K562 (cell line): ENCODE data around the gene SORCS2. TPM values are rescaled to one million over a fixed set of nuclear protein-coding genes. Genes with fewer than 3 reads are reported as not detected.

Source experiments
- ATAC-seq: fragments of 200-7000 bp; cut with Tn5 transposase; 3 replicates; pipeline ENCODE4 v1.9.1; 2020; ENCODE audit warnings: moderate library complexity
- BruUV-seq: library from RNA; stranded (reverse); fragments of 400-500 nt; replicated peaks from 2 replicates; lab custom pipeline; 2021; lab: Mats Ljungman, UMichigan
- CTCF ChIA-PET: fragments of 300-600 bp; formaldehyde crosslinking; extraction: SDS; loops from one replicate; lab custom pipeline; 2021; ENCODE audit warnings: low intra/inter-chr PET ratio; lab: Yijun Ruan, JAX
- POLR2A ChIA-PET: fragments of 300-600, 350-650 bp; sonication (Branson Sonifier 250); formaldehyde crosslinking; extraction: SDS; loops from one replicate; lab custom pipeline; 2021; ENCODE audit warnings: antibody characterized with exemption, inconsistent platforms; lab: Yijun Ruan, JAX
- DNase-seq, 4 experiments: peaks; one replicate each; pipeline versions ENCODE4 v3.0.0 to v3.0.0-alpha.2; 2011 to 2018; ENCODE audit warnings: low spot score in 3 of 4, mixed read lengths in 3 of 4; ENCODE audit errors: extremely low read depth in 1 of 4
- FAIRE-seq: peaks from 2 replicates; lab custom pipeline; 2011; peaks lifted over from hg19 to GRCh38; lab: Jason Lieb, UNC
- H2AFZ ChIP-seq: 2 replicates; pipeline ENCODE4 v1.6.0; 2011; ENCODE audit warnings: low read depth, low read length, control low read depth, inconsistent platforms
- H3K27ac ChIP-seq: fragments of 200-600 bp; 3 replicates; pipeline ENCODE4 v1.8.0; 2011; ENCODE audit warnings: low read depth, mild to moderate bottlenecking, control low read depth, inconsistent platforms, low read length, moderate library complexity, mixed read lengths; ENCODE audit errors: extremely low read depth
- H3K27me3 ChIP-seq, 2 experiments: fragments of 300-600 bp in 1 of 2; 2 replicates in 1 of 2; 3 replicates in 1 of 2; pipeline versions ENCODE4 v1.6.0 to v1.8.0; 2011; ENCODE audit warnings: inconsistent platforms in 2 of 2, low read length in 2 of 2, mild to moderate bottlenecking in 1 of 2, mixed read lengths in 1 of 2, moderate library complexity in 1 of 2; ENCODE audit not compliant: control insufficient read depth in 2 of 2, insufficient read depth in 2 of 2
- H3K36me3 ChIP-seq: fragments of 300-600 bp; 3 replicates; pipeline ENCODE4 v1.8.0; 2011; ENCODE audit warnings: mild to moderate bottlenecking, low read length, inconsistent platforms; ENCODE audit not compliant: control insufficient read depth, insufficient read depth
- H3K4me1 ChIP-seq, 2 experiments: fragments of 200-600 bp in 1 of 2; replicated peaks in 1 of 2; 2 replicates in 1 of 2; 3 replicates in 1 of 2; pipeline versions ENCODE4 v1.5.1 to v1.8.0; 2011; ENCODE audit warnings: inconsistent platforms in 2 of 2, low read length in 2 of 2, mild to moderate bottlenecking in 1 of 2, mixed read lengths in 1 of 2, moderate library complexity in 1 of 2; ENCODE audit not compliant: control insufficient read depth in 2 of 2, insufficient read depth in 2 of 2
- H3K4me2 ChIP-seq: 2 replicates; pipeline ENCODE4 v1.6.1; 2011; ENCODE audit warnings: low read length, control low read depth, inconsistent platforms, mixed read lengths; ENCODE audit not compliant: insufficient read depth
- H3K4me3 ChIP-seq: fragments of 200-600 bp; sonication (generic), shearing (Covaris generic); 2 replicates; pipeline ENCODE4 v1.5.1; 2016; ENCODE audit warnings: control low read depth, inconsistent platforms
- H3K79me2 ChIP-seq: fragments of 200-600 bp; 3 replicates; pipeline ENCODE4 v1.8.0; 2011; ENCODE audit warnings: low read length, inconsistent platforms; ENCODE audit not compliant: control insufficient read depth, insufficient read depth
- H3K9ac ChIP-seq, 2 experiments: 2 replicates each; pipeline versions ENCODE4 v1.6.0 to v1.6.1; 2011; ENCODE audit warnings: low read depth in 2 of 2, low read length in 2 of 2, control low read depth in 1 of 2, inconsistent platforms in 1 of 2, mild to moderate bottlenecking in 1 of 2, mixed read lengths in 1 of 2; ENCODE audit not compliant: insufficient read depth in 1 of 2
- H3K9me1 ChIP-seq: one replicate; pipeline ENCODE4 v1.6.0; 2011; ENCODE audit warnings: inconsistent platforms, mild to moderate bottlenecking, low read length, moderate library complexity; ENCODE audit not compliant: control insufficient read depth, insufficient read depth
- H3K9me3 ChIP-seq: replicated peaks from 2 replicates; pipeline ENCODE4 v1.5.1; 2011; ENCODE audit warnings: low read depth, low read length, inconsistent platforms; ENCODE audit not compliant: control insufficient read depth, insufficient read depth
- H4K20me1 ChIP-seq: replicated peaks from 2 replicates; pipeline ENCODE4 v1.6.1; 2011; ENCODE audit warnings: low read length, inconsistent platforms, mixed read lengths; ENCODE audit not compliant: control insufficient read depth, insufficient read depth
- C11orf30 ChIP-seq: fragments of 450-650 bp; IDR thresholded peaks from 2 replicates; pipeline ENCODE4 v1.6.1; 2016; ENCODE audit warnings: low read depth, mild to moderate bottlenecking
- CEBPG ChIP-seq, 3 experiments: fragments of 200-800 bp in 1 of 3; sonication (Bioruptor generic) in 1 of 3; sonication (generic) in 1 of 3; formaldehyde crosslinking in 1 of 3; IDR thresholded peaks in 2 of 3; conservative IDR thresholded peaks in 1 of 3; 2 replicates each; pipeline versions ENCODE4 v1.6.1 to v1.8.0; 2016 to 2022; ENCODE audit warnings: missing compliant biosample characterization in 2 of 3, missing genetic modification characterization in 2 of 3, mild to moderate bottlenecking in 1 of 3, missing genetic modification reagents in 1 of 3
- IFI16 ChIP-seq: fragments of 250-450 bp; sonication (Bioruptor Pico); IDR thresholded peaks from 2 replicates; pipeline ENCODE4 v2.1.2; 2022; ENCODE audit warnings: mild to moderate bottlenecking, inconsistent platforms
- MYBL2 ChIP-seq, 2 experiments: fragments of 450-650 bp in 1 of 2; sonication (generic) in 1 of 2; formaldehyde crosslinking in 1 of 2; IDR thresholded peaks; 2 replicates each; pipeline versions ENCODE4 v1.6.1 to v1.8.1; 2017 to 2022; ENCODE audit warnings: borderline replicate concordance in 1 of 2, inconsistent platforms in 1 of 2, low read depth in 1 of 2, mild to moderate bottlenecking in 1 of 2, missing genetic modification reagents in 1 of 2, moderate library complexity in 1 of 2
- SMAD3 ChIP-seq: fragments of 450-650 bp; formaldehyde crosslinking; conservative IDR thresholded peaks from 2 replicates; pipeline ENCODE4 v1.4.0; 2020; ENCODE audit warnings: mild to moderate bottlenecking
- ZKSCAN1 ChIP-seq: fragments of 150-350 bp; IDR thresholded peaks from 2 replicates; pipeline ENCODE4 v1.6.1; 2016; ENCODE audit warnings: low read depth, low read length
- ZNF24 ChIP-seq: fragments of 450-650 bp; IDR thresholded peaks from 2 replicates; pipeline ENCODE4 v1.6.1; 2016
- ZNF449 ChIP-seq: fragments of 250-450 bp; sonication (Bioruptor Pico); IDR thresholded peaks from 2 replicates; pipeline ENCODE4 v1.8.0; 2022; ENCODE audit warnings: moderate library complexity, mild to moderate bottlenecking, inconsistent platforms
- ZNF583 ChIP-seq: fragments of 250-450 bp; sonication (Bioruptor Pico); IDR thresholded peaks from 2 replicates; pipeline ENCODE4 v1.4.0; 2020
- ZNF717 ChIP-seq: fragments of 250-450 bp; sonication (Bioruptor Pico); IDR thresholded peaks from 2 replicates; pipeline ENCODE4 v1.5.0; 2021
- ZSCAN32 ChIP-seq: fragments of 450-650 bp; formaldehyde crosslinking; IDR thresholded peaks from 2 replicates; pipeline ENCODE4 v1.4.0; 2020; ENCODE audit warnings: mild to moderate bottlenecking, moderate library complexity
- WGBS: fragments of 100-300 bp; shearing (Covaris generic); methylation state at CpG from one replicate; pipeline ENCODE4 v1.1.6; 2016; ENCODE audit warnings: low coverage, mixed read lengths; ENCODE audit not compliant: insufficient coverage; ENCODE audit errors: missing lambda C conversion rate; 5-methylcytosine and 5-hydroxymethylcytosine counted together
- in situ Hi-C: fragments of 300-500 bp; cut with MboI; formaldehyde crosslinking; loops from 4 replicates; pipeline ENCODE4 v1.15.0; 2018; ENCODE audit warnings: inconsistent platforms, mixed read lengths
- intact Hi-C: fragments of 100-400 bp; cut with micrococcal nuclease; formaldehyde crosslinking; loops from 2 replicates; pipeline ENCODE4 v1.14.2; 2022
- polyA plus RNA-seq, 8 experiments: library from polyadenylated mRNA; depleted of rRNA in 4 of 8; stranded (reverse) in 5 of 8; unstranded in 3 of 8; fragments of >200 nt; fragmentation: Nextera tagmentation in 2 of 8; fragmentation: Illumina TruSeq in 1 of 8; extraction: Ambion mirVana in 2 of 8; extraction: Trizol in 1 of 8; gene quantifications; 2 replicates each; pipeline versions ENCODE4 v1.2.1 to v1.2.3, GENCODE V29; 2011 to 2014; ENCODE audit warnings: inconsistent platforms in 1 of 8, missing spikeins in 1 of 8
- total RNA-seq, 7 experiments: library from RNA; depleted of rRNA in 6 of 7; stranded (reverse); fragments of >200 nt in 6 of 7; fragmentation: Illumina TruSeq in 2 of 7; extraction: Trizol in 2 of 7; gene quantifications; 2 replicates each; pipeline versions ENCODE4 v1.2.1 to v1.2.3, GENCODE V29; 2011 to 2021; ENCODE audit warnings: low replicate concordance in 1 of 7
- TF ChIP-seq, protein P1 (sequence below): fragments of 250-450 bp; sonication (Bioruptor Pico); IDR thresholded peaks from 2 replicates; pipeline ENCODE4 v1.4.0; 2020; ENCODE audit warnings: mild to moderate bottlenecking, moderate library complexity, borderline replicate concordance
- TF ChIP-seq, protein P2 (sequence below): fragments of 450-650 bp; conservative IDR thresholded peaks from 2 replicates; pipeline ENCODE4 v1.6.1; 2016; ENCODE audit warnings: missing genetic modification characterization, low read depth, mild to moderate bottlenecking, missing compliant biosample characterization, moderate library complexity
- TF ChIP-seq, protein P3 (sequence below): fragments of 450-650 bp; formaldehyde crosslinking; IDR thresholded peaks from 2 replicates; pipeline ENCODE4 v1.4.0; 2020; ENCODE audit warnings: mild to moderate bottlenecking, moderate library complexity

The SORCS2 gene
- total and polyA plus RNA-seq, 9 of the 15 experiments (the other 6 are each of a cell fraction or from before 2014, with no cell fraction given) = not detected

- TF ChIP-seq, protein P1, sequence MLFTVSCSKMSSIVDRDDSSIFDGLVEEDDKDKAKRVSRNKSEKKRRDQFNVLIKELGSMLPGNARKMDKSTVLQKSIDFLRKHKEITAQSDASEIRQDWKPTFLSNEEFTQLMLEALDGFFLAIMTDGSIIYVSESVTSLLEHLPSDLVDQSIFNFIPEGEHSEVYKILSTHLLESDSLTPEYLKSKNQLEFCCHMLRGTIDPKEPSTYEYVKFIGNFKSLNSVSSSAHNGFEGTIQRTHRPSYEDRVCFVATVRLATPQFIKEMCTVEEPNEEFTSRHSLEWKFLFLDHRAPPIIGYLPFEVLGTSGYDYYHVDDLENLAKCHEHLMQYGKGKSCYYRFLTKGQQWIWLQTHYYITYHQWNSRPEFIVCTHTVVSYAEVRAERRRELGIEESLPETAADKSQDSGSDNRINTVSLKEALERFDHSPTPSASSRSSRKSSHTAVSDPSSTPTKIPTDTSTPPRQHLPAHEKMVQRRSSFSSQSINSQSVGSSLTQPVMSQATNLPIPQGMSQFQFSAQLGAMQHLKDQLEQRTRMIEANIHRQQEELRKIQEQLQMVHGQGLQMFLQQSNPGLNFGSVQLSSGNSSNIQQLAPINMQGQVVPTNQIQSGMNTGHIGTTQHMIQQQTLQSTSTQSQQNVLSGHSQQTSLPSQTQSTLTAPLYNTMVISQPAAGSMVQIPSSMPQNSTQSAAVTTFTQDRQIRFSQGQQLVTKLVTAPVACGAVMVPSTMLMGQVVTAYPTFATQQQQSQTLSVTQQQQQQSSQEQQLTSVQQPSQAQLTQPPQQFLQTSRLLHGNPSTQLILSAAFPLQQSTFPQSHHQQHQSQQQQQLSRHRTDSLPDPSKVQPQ (CRISPR knock-in tag) = no peak
- TF ChIP-seq ZNF24 (peak; percentile 79), MYBL2 (IDR thresholded peaks at IDR 0.05; ENCODE audit: low read depth) (0 out of 2 replicates have a peak, but pooled peaks have one; percentile 10), MYBL2 (CRISPR knock-in tag; IDR thresholded peaks at IDR 0.05; ENCODE audit: borderline replicate concordance) (no peak), ZSCAN32 (CRISPR knock-in tag) (no peak)
These were observed 258.6 kb downstream of the SORCS2 start (continued) for GRCh38 chr4:7450775-7451433.

DNA sequence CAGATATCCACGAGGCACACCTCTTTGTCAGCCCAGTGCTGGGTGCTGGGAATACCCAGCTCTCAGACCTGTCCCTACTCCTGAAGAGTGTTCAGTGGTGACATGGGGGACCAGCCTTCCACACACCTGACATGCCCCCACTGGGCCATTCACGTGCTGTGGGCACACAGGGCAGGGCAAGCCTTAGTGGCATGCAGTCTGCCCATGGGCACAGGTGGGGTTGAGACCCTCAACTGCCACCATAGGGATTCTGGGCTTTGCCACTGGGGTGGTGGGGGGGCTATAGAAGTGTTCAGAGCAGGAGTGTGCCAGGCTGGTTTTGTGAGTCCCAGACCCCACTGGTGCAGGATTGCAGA, 259.1 kb downstream of the SORCS2 start:
- Histone ChIP-seq H3K9me3 (no peaks in the 10 kb centered on the region), H2AFZ (no peak overlapping the region), H3K4me1 (no peaks in the 10 kb centered on the region), H3K4me3 (no peak overlapping the region), H3K36me3 (no peaks in the 10 kb centered on the region), H3K79me2 (no peaks in the 10 kb centered on the region), H3K9ac (no peak overlapping the region), H3K27me3 (no peaks in the 10 kb centered on the region; a peak in 1 of 5 replicates), H4K20me1 (no peaks in the 10 kb centered on the region), H3K4me2 (no peak overlapping the region), H3K9me1 (no peaks in the 10 kb centered on the region), H3K27ac (no peak overlapping the region)
- ChIA-PET CTCF (no interaction called here), POLR2A (no interaction called here)
- in situ Hi-C loops (no loop called here), intact Hi-C loops (no loop called here)
- ATAC-seq (no peak), DNase-seq (no peak), FAIRE-seq (no peak)
- WGBS = 0% methylated on average over 2 of the region's 2 CpGs
- no TSS peak for BruUV-seq
- TF ChIP-seq, protein P2, sequence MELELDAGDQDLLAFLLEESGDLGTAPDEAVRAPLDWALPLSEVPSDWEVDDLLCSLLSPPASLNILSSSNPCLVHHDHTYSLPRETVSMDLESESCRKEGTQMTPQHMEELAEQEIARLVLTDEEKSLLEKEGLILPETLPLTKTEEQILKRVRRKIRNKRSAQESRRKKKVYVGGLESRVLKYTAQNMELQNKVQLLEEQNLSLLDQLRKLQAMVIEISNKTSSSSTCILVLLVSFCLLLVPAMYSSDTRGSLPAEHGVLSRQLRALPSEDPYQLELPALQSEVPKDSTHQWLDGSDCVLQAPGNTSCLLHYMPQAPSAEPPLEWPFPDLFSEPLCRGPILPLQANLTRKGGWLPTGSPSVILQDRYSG (tag) = no peak
- TF ChIP-seq ZKSCAN1 (no peak), CEBPG (CRISPR knock-in tag; IDR thresholded peaks at IDR 0.05) (no peak), CEBPG (tag; conservative IDR thresholded peaks at IDR 0.05 in 1 of 2, IDR thresholded peaks at IDR 0.05 in 1 of 2) (no peak), SMAD3 (CRISPR knock-in tag) (no peak), ZNF717 (CRISPR knock-in tag) (no peak), ZNF449 (CRISPR knock-in tag) (no peak), ZNF583 (CRISPR knock-in tag) (no peak), IFI16 (CRISPR knock-in tag) (no peak), C11orf30 (no peak)
- TF ChIP-seq, protein P3, sequence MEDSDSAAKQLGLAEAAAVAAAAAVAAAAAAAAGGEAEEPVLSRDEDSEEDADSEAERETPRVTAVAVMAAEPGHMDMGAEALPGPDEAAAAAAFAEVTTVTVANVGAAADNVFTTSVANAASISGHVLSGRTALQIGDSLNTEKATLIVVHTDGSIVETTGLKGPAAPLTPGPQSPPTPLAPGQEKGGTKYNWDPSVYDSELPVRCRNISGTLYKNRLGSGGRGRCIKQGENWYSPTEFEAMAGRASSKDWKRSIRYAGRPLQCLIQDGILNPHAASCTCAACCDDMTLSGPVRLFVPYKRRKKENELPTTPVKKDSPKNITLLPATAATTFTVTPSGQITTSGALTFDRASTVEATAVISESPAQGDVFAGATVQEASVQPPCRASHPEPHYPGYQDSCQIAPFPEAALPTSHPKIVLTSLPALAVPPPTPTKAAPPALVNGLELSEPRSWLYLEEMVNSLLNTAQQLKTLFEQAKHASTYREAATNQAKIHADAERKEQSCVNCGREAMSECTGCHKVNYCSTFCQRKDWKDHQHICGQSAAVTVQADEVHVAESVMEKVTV (CRISPR knock-in tag) = no peak
